ENCODE measurements around the gene SLC22A23. TPM values are rescaled to one million over a fixed set of nuclear protein-coding genes. Genes with fewer than 3 reads are reported as not detected.

Gene SLC22A23
- total and polyA plus RNA-seq, 2 donors (not counting 1 experiment from before 2014, with no cell fraction given), result 0.18 to 1.4 TPM

GRCh38 chr6:3288711-3289663, 167.9 kb downstream of the SLC22A23 start:
- ChIA-PET POLR2A (no interaction called here), CTCF (interaction anchor here (0.6 to 3.6 kb wide), 2 partner anchors 230 to 443 kb away, joined by 3 to 18 read pairs; no protein-coding TSS in a partner anchor)
- Histone ChIP-seq H3K36me3 (replicated peaks in 1 of 2; ENCODE audit: control extremely low read depth in 1 of 2, control insufficient read depth in 1 of 2, extremely low read depth in 1 of 2, insufficient read depth in 2 of 2, low read length in 1 of 2) (no peaks in the 10 kb centered on the region), H3K9ac (ENCODE audit: low read length) (no peak overlapping the region), H4K20me1 (ENCODE audit: control insufficient read depth, insufficient read depth, low read length, poor library complexity, severe bottlenecking) (no peaks in the 10 kb centered on the region), H3K27ac (ENCODE audit: low read length in 2 of 2) (no peak overlapping the region), H3K79me2 (ENCODE audit: control insufficient read depth, insufficient read depth, low read length) (no peaks in the 10 kb centered on the region), H3K4me1 (ENCODE audit: control insufficient read depth in 2 of 2, insufficient read depth in 2 of 2, low read length in 2 of 2) (no peaks in the 10 kb centered on the region), H3K9me3 (ENCODE audit: control extremely low read depth in 1 of 3, control insufficient read depth in 2 of 3, insufficient read depth in 1 of 3, low read length in 2 of 3) (no peaks in the 10 kb centered on the region), H3K4me3 (ENCODE audit: control extremely low read depth in 1 of 5, extremely low read depth in 1 of 5, insufficient read depth in 1 of 5, low read depth in 2 of 5, low read length in 4 of 5) (no peak overlapping the region), H2AFZ (ENCODE audit: insufficient read depth, low read depth, low read length, poor library complexity, severe bottlenecking) (no peak overlapping the region), H3K4me2 (replicated peaks; ENCODE audit: low read depth, low read length, poor library complexity, severe bottlenecking) (no peak overlapping the region), H3K27me3 (replicated peaks in 1 of 4; ENCODE audit: control extremely low read depth in 1 of 4, control insufficient read depth in 3 of 4, insufficient read depth in 4 of 4, low read length in 3 of 4) (no peaks in the 10 kb centered on the region)
- Mint-ChIP-seq H3K4me3 (no peak overlapping the region), H3K27me3 (no peaks in the 10 kb centered on the region), H3K4me1 (no peaks in the 10 kb centered on the region), H3K9me3 (ENCODE audit: insufficient read depth) (no peaks in the 10 kb centered on the region), H3K27ac (no peak overlapping the region)
- DNase-seq, result no peak
- ATAC-seq (ENCODE audit: low read depth), result no peak
- WGBS (ENCODE audit: insufficient coverage), result 82% methylated on average over 19 of the region's 21 CpGs
- intact Hi-C loops (cut with micrococcal nuclease), result no loop called here
- no peak for TF ChIP-seq CTCF (IDR thresholded peaks at IDR 0.05)
- TF ChIP-seq EZH2 (IDR thresholded peaks at IDR 0.05; ENCODE audit: borderline replicate concordance, insufficient read depth, low read depth, low read length, poor library complexity, severe bottlenecking), result no peak
